GM12875 (cell line): ENCODE results near the gene PXN.

ENCODE experiments used
- H3K4me3 ChIP-seq: one replicate; pipeline ENCODE4 v1.5.1; 2011; ENCODE audit warnings: low read depth, low read length, control low read depth
- TF ChIP-seq, protein P1 (sequence below): IDR thresholded peaks from 2 replicates; pipeline ENCODE4 v1.5.1; 2011; ENCODE audit warnings: low read depth, mild to moderate bottlenecking, control low read depth, inconsistent platforms, low read length, moderate library complexity, borderline replicate concordance; ENCODE audit not compliant: insufficient read depth

PXN gene

GRCh38 chr12:120164293-120164692 is 101.2 kb downstream of the PXN start:
- TF ChIP-seq, protein P1, sequence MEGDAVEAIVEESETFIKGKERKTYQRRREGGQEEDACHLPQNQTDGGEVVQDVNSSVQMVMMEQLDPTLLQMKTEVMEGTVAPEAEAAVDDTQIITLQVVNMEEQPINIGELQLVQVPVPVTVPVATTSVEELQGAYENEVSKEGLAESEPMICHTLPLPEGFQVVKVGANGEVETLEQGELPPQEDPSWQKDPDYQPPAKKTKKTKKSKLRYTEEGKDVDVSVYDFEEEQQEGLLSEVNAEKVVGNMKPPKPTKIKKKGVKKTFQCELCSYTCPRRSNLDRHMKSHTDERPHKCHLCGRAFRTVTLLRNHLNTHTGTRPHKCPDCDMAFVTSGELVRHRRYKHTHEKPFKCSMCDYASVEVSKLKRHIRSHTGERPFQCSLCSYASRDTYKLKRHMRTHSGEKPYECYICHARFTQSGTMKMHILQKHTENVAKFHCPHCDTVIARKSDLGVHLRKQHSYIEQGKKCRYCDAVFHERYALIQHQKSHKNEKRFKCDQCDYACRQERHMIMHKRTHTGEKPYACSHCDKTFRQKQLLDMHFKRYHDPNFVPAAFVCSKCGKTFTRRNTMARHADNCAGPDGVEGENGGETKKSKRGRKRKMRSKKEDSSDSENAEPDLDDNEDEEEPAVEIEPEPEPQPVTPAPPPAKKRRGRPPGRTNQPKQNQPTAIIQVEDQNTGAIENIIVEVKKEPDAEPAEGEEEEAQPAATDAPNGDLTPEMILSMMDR = no peak
- H3K4me3 ChIP-seq = no peak overlapping the region

DNA sequence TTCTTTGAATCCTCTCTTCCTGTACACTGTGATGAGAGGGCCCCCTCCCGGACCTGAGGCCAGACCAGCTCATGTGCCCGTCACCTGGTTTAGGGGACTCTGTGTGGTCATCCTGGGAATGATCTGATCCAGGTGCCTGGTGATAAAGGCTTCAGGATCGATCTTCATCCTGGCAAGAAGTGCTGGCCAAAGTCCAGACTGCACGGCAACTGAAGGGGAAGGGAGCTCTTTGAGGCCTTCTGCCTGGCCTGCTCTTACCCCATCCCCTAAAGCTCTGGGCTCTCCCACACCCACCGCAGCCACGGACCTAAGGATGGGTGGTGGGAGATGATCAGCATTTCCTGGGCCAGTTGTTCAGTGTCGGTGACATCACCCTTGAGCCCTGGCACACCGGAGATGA is 102.8 kb downstream of the PXN start:
- H3K4me3 ChIP-seq = no peak overlapping the region
- TF ChIP-seq, protein P1 = no peak

- TF ChIP-seq, protein P1 = no peak
These were observed 103.7 kb downstream of the PXN start for GRCh38 chr12:120161852-120162251.

More at GRCh38 chr12:120161852-120162251, 103.7 kb downstream of the PXN start:
- H3K4me3 ChIP-seq = no peak overlapping the region
